Small intestine (tissue), 7 donors: ENCODE data around the gene TBR1. TPM values are rescaled to one million over a fixed set of nuclear protein-coding genes. Genes with fewer than 3 reads are reported as not detected.

Source experiments
- DNase-seq, 2 donors: peaks; one replicate each; pipeline versions ENCODE4 v3.0.0 to v3.0.0-alpha.2; 2013
- FAIRE-seq: peaks from 2 replicates; lab custom pipeline; 2012; peaks lifted over from hg19 to GRCh38; lab: Jason Lieb, UNC
- H3K27ac ChIP-seq, 3 donors: one replicate each; pipeline ENCODE4 v1.5.1; 2013; ENCODE audit warnings: low read length in 2 of 3, mild to moderate bottlenecking in 2 of 3, control low read depth in 1 of 3, inconsistent platforms in 1 of 3, low read depth in 1 of 3, moderate library complexity in 1 of 3
- H3K27me3 ChIP-seq, 3 donors: one replicate each; pipeline ENCODE4 v1.6.1; 2013; ENCODE audit warnings: low read length in 3 of 3, inconsistent platforms in 1 of 3; ENCODE audit not compliant: control insufficient read depth in 3 of 3, insufficient read depth in 3 of 3
- H3K36me3 ChIP-seq, 3 donors: one replicate each; pipeline ENCODE4 v1.6.1; 2013; ENCODE audit warnings: low read length in 3 of 3, inconsistent platforms in 1 of 3, low read depth in 1 of 3, mild to moderate bottlenecking in 1 of 3, moderate library complexity in 1 of 3; ENCODE audit not compliant: control insufficient read depth in 3 of 3, insufficient read depth in 2 of 3
- H3K4me1 ChIP-seq, 3 donors: one replicate each; pipeline ENCODE4 v1.6.1; 2013; ENCODE audit warnings: low read length in 2 of 3, inconsistent platforms in 1 of 3, low read depth in 1 of 3, mild to moderate bottlenecking in 1 of 3, moderate library complexity in 1 of 3; ENCODE audit not compliant: control insufficient read depth in 3 of 3, insufficient read depth in 2 of 3
- H3K4me3 ChIP-seq, 3 donors: one replicate each; pipeline ENCODE4 v1.5.1; 2013; ENCODE audit warnings: low read length in 3 of 3, control low read depth in 1 of 3, inconsistent platforms in 1 of 3, low read depth in 1 of 3, mild to moderate bottlenecking in 1 of 3, moderate library complexity in 1 of 3
- H3K9me3 ChIP-seq, 2 donors: one replicate each; pipeline ENCODE4 v1.6.1; 2013; ENCODE audit warnings: low read depth in 1 of 2, low read length in 1 of 2; ENCODE audit not compliant: control insufficient read depth in 2 of 2, insufficient read depth in 1 of 2
- WGBS, 3 donors: extraction: QIAGEN DNeasy Blood & Tissue Kit; methylation state at CpG; one replicate each; pipeline ENCODE4 v1.1.7; 2013; 5-methylcytosine and 5-hydroxymethylcytosine counted together
- polyA plus RNA-seq, 4 donors: library from polyadenylated mRNA; stranded (reverse) in 3 of 4; unstranded in 1 of 4; fragments of 200-250 nt in 3 of 4; fragments of 120-200 nt in 1 of 4; gene quantifications; one replicate each; pipeline versions ENCODE4 v1.2.1 to v1.2.3, GENCODE V29; 2013
- donor health status: healthy with polysubstance abuse.
- donor health status: control.
- donor health status: control.
- donor health status: Bipolar disorder and iron deficiency.
- donor health status: healthy.

Gene TBR1
- polyA plus RNA-seq, 4 donors, result 0.03 TPM; not detected in 3

DNA sequence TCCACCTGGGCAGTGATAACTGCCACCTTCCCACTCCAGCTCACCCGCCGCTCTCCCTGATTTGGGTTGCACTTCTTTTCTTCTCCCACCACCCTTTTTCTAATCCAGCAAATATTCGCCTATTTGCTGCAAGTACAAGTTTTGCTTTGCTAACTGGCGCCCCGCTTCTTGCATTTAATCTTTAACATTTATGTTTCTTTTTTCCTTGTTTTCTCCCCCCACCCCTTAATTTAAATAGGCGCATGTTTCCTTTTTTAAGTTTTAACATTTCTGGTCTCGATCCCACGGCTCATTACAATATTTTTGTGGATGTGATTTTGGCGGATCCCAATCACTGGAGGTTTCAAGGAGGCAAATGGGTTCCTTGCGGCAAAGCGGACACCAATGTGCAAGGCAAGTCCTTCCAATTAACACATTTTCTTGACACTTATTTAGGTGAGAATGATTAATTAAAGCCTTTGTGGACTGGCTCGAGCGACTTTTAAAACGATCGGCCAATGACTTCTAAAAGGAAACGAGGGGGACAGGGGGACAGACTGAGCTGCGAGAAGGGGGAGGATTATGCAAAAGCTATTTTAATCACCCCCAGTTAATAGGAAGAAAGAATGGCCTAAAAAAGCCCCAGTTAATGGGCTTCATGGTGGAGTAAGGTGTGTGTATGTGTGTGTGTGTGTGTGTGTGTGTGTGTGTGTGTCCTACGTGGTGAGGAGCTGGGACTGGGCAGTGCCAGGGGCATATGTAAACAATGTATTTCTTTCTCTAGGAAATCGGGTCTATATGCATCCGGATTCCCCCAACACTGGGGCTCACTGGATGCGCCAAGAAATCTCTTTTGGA, 1.6 kb downstream of the TBR1 start:
- no peak overlapping the region for H3K4me3 ChIP-seq
- 10 to 11% (median 11%) methylated on average over 21 of the region's 21 CpGs for WGBS, 3 donors
- no peaks in the 10 kb centered on the region for H3K36me3 ChIP-seq
- H3K9me3 ChIP-seq, result peaks cover 0 to 2% of the 10 kb centered on the region in 2 donors
- no peak for FAIRE-seq
- H3K4me1 ChIP-seq, result peaks cover 0 to 14% (median 11%) of the 10 kb centered on the region in 3 donors
- H3K27me3 ChIP-seq, result peaks cover 3 to 96% (median 66%) of the 10 kb centered on the region in 3 donors
- peak in 1 of 2 donors; percentile 25 for DNase-seq
- H3K27ac ChIP-seq, result no peak overlapping the region

DNA sequence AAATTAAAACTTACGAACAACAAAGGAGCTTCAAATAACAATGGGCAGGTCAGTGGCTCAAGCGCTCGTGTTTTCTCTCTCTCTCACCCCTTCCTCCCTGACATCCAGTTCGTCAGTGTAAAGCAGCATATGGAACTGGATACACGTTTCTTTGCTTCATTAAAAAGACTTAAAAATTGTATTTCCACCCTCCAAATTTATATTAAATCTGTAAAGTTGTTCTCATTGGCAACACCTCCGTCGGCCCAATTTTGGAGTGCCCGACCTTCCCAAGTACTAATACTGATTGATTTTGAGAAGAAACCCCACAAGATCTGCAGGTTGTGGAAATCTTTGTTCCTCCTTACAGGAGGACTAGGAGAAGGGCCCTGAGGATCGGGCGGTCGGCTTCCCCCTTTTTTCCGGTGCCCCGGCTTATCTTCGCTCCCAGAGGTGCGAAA, 2.2 kb downstream of the TBR1 start:
- peak in 1 of 2 donors; percentile 18 for DNase-seq
- Histone ChIP-seq H3K9me3 (peaks cover 0 to 2% of the 10 kb centered on the region in 2 donors), H3K4me1 (peaks cover 0 to 14% (median 12%) of the 10 kb centered on the region in 3 donors), H3K36me3 (no peaks in the 10 kb centered on the region), H3K27ac (no peak overlapping the region), H3K27me3 (peaks cover 3 to 98% (median 72%) of the 10 kb centered on the region in 3 donors), H3K4me3 (no peak overlapping the region)
- WGBS, 3 donors, result 5 to 8% (median 6%) methylated on average over 15 of the region's 15 CpGs
- FAIRE-seq, result no peak

DNA sequence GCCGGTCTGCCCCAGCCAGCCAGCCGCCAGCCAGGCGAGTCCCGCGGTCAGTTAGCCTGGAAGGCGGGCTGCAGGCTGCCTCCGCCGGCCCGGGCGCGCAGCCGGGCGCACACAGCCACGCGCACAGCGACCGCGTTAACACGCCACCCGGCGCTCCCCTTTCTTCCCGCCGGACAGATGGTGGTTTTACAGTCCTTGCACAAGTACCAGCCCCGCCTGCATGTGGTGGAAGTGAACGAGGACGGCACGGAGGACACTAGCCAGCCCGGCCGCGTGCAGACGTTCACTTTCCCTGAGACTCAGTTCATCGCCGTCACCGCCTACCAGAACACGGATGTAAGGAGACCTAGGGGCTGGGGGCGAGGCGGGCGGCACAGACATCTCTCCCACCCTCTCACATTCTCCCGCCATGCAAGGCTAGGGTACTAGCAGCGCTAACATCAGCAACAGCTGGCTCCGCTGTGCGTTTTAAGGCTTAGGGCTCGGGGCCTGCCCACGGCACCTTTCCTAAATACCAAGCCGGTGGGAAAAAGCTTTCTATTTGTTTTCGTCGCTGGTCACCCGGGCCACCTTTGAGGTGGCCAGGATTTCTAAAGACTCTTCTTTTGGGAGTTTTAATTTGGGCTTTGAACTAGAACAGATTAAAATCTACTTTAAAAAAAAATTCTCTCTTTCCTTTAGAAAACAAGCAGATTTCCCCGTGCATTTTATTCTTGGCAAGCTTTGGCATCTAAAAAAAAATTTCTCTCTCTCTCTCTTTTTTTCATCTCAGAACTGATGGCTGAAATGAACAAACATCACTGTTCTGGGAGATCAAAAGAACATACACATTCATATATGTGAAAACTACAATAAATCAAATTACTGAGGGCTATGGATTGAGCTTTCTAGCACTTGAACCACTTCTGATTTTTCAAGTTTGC, 2.9 kb downstream of the TBR1 start:
- H3K4me3 ChIP-seq, result no peak overlapping the region

DNA sequence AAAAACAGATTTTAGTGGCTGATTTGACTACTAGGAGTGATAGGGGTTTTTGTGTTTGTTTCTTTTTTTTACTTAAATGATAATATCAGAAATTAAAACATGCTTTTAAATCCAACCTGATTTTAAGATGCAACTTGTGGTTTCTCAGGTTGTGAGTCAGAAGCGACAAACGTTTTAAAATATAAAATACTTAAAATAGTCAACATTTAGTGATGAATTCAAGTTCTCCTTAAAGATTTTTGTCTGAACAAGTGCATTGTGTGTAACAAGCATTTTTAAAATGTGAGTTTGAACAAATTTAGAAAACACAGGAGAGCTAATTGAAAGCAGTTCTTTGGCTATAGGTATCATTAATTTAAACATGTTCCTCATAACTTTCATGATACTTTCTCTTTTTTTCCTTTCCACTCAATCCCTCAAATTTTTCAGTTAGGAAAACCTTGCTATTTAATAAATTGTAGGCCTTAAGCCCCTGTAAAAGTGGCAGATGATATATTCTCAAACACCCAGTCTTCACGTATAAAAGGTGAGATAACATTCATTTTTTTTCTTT, 3.6 kb downstream of the TBR1 start:
- Histone ChIP-seq H3K27me3 (peaks cover under 1 to 96% (median 75%) of the 10 kb centered on the region in 3 donors), H3K4me3 (no peak overlapping the region), H3K4me1 (peaks cover 3 to 21% (median 20%) of the 10 kb centered on the region in 3 donors), H3K27ac (no peak overlapping the region), H3K36me3 (no peaks in the 10 kb centered on the region), H3K9me3 (peaks cover 0 to 2% of the 10 kb centered on the region in 2 donors)
- WGBS, 3 donors, result 34 to 48% (median 42%) methylated on average over 3 of the region's 3 CpGs
- no peak for DNase-seq
- FAIRE-seq, result no peak

More for the DNA sequence above, 2.9 kb downstream of the TBR1 start:
- Histone ChIP-seq H3K36me3 (no peaks in the 10 kb centered on the region), H3K4me1 (peaks cover 0 to 16% (median 15%) of the 10 kb centered on the region in 3 donors), H3K27ac (no peak overlapping the region), H3K9me3 (peaks cover 0 to 2% of the 10 kb centered on the region in 2 donors), H3K27me3 (peaks cover 3 to 96% (median 76%) of the 10 kb centered on the region in 3 donors)
- no peak for FAIRE-seq
- WGBS, 3 donors, result 2 to 5% (median 3%) methylated on average over 43 to 49 of the region's 49 CpGs
- DNase-seq, result peak in 1 of 2 donors; percentile 47

- Histone ChIP-seq H3K4me3 (no peak overlapping the region), H3K4me1 (peaks cover 3 to 15% (median 13%) of the 10 kb centered on the region in 3 donors), H3K36me3 (no peaks in the 10 kb centered on the region), H3K27me3 (peaks cover 3 to 94% (median 70%) of the 10 kb centered on the region in 3 donors), H3K9me3 (peaks cover 0 to 2% of the 10 kb centered on the region in 2 donors), H3K27ac (no peak overlapping the region)
- 23 to 39% (median 29%) methylated on average over 11 of the region's 11 CpGs for WGBS, 3 donors
- DNase-seq (no peak), FAIRE-seq (no peak)
Observed at GRCh38 chr2:161420406-161421074, 4.4 kb downstream of the TBR1 start.

DNA sequence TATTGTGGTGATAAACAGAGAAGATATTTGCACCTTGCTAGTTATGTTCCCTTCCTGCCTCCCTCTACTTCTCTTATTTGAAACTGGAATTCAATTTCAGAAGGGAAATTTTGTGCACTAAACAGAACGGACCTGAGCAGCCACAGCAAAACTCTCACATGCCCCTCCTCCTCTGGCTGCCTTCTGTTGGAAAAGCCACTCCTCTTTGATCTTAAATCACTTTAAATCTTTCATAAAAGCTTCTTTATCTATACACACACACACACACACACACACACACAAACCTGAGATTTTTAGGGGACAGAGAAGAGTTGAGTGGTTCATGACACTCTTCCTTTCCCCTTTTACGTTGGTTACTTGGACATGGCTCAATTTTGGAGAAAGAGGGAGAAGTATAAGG, 5.6 kb downstream of the TBR1 start:
- Histone ChIP-seq H3K9me3 (peaks cover 0 to 2% of the 10 kb centered on the region in 2 donors), H3K4me3 (no peak overlapping the region), H3K27ac (no peak overlapping the region), H3K4me1 (peaks cover 3 to 15% (median 10%) of the 10 kb centered on the region in 3 donors), H3K27me3 (peaks cover 7 to 94% (median 65%) of the 10 kb centered on the region in 3 donors), H3K36me3 (no peaks in the 10 kb centered on the region)
- FAIRE-seq (no peak), DNase-seq (no peak)
- 5 to 17% (median 11%) methylated on average over 2 of the region's 2 CpGs for WGBS, 3 donors

DNA sequence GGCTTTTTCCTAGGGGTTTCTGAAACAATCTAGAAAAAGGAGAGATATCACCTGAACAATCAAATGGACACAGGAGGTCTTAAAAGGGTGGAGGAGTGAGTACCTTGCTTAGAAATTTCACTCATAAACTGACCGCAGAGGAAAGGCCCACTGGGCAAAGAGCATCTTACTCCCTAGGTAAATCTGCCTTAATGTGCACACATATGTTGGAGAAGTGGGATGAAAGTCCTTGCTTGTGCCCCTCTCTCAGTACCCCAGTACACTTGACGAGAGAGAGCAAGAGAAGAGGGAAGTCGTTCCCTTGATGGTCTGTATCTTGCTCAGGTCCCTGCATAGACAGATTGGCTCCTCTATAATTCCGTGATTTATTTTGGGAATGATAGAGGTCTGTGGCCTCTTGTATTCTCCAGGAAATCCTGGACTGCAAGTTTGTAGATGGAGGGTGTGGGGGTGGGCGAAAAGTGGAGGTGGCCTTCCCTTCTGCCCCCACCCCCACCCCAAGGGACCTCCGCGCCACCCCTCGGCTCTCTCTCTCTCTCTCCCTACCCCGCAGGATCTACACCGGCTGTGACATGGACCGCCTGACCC, 6.8 kb downstream of the TBR1 start:
- H3K36me3 ChIP-seq, result no peaks in the 10 kb centered on the region
- H3K27me3 ChIP-seq, result peaks cover 9 to 93% (median 60%) of the 10 kb centered on the region in 3 donors
- WGBS, 3 donors, result 10 to 22% (median 11%) methylated on average over 10 to 11 of the region's 11 CpGs
- FAIRE-seq (no peak), DNase-seq (peak in 1 of 2 donors; percentile 15)
- H3K9me3 ChIP-seq, result peaks cover 0 to 2% of the 10 kb centered on the region in 2 donors
- H3K4me3 ChIP-seq, result peak overlapping the region in 2 of 3 donors; percentile 18 to 50
- H3K27ac ChIP-seq, result no peak overlapping the region
- peaks cover 3 to 11% (median 7%) of the 10 kb centered on the region in 3 donors for H3K4me1 ChIP-seq
